Measurements from ENCODE around the gene KPNB1. TPM values are rescaled to one million over a fixed set of nuclear protein-coding genes. Genes with fewer than 3 reads are reported as not detected.

The KPNB1 gene
- total RNA-seq, 1 donor from 2014 or later: 160 TPM

DNA sequence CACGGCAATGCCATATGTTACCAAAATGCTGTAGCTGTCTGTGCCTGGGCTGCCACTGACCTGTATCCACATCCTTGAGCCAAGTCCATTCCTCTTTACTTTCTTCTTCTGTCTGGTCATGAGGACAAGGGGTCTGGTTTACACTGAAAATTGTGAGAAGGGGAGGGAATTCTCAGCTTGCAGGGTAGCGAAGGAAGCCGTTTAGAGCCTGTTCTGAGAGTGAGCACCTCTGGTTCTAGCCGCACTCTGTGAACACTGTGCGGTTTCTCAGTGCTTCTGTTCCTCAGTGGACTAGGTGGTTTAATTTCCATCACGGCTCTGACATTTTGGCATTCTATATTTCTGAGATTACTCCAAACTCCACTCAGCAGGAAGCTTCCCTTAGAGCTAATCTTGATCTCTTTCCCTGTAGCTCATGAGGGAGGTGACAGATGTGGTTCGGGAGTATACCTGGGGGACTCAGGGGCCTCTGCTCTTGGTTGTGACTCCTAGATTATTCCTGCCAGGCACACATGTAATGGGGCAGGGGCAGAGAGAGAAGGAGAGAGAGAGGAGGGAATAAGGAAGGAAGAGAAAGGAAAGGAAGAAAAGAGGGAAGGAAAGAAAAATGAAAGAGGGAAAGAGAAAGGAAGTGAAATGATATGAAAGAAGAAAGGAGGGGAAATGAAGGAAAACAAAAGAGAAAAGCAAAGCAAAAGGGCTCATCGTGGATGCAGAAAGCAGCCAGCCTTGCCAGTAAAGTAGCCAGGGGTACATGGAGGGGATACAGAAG is 69.1 kb downstream of the KPNB1 start:
- no peak for DNase-seq
- no peak for ATAC-seq (ENCODE audit: poor library complexity)
- intact Hi-C loops (cut with DNase I): no loop called here

DNA sequence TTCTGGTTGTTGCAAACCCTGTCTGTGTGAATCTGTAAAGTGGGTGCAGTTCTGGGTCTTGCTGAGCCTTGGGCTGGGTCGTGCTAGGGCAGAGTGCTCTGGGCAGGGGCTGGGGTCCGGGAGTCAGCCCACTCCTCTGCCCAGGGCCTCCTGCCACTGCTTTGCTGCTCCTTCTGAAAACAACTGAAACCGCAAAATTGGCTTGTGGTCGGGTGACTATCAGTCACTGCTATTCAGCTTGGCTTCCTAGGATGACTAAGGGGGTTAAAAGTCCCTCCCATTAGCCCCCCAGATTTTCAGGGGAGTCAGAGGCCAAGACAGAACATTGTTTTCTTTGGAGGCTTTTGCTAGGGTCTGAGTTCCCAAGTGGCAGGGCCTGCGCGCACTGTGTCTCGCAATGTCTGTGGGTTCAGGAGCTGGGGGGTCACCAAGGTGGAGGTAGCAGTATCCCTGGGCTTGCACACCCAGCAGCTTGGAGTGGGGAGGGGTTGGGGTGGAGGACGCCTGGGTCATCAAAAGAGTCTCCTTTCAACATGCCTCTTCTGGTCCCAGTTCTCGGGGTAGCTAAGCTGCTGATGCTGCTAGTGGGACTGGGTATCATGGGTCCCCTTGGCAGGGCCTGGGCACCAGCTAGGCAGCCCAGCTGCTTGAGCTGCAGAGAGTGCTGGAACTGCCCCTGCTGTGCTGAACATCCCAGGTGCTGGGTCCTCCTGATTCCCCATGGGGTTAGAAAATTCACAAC is 69.9 kb downstream of the KPNB1 start:
- intact Hi-C loops (cut with DNase I): no loop called here
- ATAC-seq (ENCODE audit: poor library complexity) (no peak), DNase-seq (no peak)

DNA sequence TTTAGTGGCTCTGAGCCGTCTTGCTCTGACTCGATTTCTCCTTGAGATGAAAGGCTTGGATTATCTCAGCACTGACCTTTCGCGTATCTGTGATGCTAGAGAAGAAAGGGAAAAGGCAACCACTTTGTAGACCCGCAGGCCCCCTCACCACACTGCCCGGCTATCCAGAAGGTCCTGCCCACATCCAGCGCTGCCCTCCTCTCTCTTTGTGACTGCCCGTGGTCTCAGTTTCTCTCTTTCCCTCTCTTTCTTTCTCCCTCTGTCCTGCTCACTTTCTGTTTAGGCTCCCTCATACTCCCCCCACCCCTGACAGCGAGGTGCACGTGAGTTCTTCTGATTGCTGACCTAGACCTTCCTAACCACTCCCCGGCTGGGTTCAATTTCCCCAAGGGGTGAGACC is 70.5 kb downstream of the KPNB1 start:
- ATAC-seq (ENCODE audit: poor library complexity) (no peak), DNase-seq (no peak)
- intact Hi-C loops (cut with DNase I): no loop called here

DNA sequence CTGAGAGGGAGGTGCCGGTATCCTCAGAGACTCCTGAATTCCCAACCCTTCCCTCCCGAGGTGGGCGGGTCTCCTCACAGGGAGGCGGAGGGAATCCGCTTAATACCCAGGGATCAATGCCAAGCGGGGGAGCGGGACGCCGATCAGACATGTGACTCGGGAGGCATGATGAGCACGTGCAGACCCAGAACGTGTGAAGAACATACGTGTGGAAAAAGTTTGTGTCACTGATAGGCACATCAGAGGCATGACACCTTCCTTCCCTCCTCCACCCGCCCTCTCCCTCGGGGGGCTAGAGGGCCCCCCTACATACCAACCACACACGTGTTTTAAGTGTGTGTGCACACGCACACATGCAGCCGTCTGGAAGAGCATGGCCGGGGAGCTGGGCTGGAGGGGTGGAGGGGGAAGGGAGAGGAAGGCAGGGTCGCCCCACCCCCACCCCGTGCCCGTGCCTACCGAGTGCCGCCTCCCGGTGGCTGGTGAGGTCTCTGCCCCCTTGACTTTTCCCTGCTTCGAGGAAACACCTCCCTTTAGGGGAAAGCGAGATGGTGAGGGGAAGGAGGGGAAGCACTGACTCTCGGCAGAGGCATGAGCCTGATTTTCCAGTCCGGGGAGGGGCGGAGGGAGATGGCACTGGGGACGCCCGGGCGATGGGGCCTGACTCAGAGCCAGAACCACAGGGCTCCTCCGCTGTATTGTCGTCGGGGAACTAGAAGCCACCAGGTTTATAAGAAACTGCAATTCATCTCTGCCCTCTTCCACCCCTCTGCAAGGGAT is 71.2 kb downstream of the KPNB1 start:
- intact Hi-C loops (cut with DNase I): no loop called here
- ATAC-seq (ENCODE audit: poor library complexity) (no peak), DNase-seq (no peak)

DNA sequence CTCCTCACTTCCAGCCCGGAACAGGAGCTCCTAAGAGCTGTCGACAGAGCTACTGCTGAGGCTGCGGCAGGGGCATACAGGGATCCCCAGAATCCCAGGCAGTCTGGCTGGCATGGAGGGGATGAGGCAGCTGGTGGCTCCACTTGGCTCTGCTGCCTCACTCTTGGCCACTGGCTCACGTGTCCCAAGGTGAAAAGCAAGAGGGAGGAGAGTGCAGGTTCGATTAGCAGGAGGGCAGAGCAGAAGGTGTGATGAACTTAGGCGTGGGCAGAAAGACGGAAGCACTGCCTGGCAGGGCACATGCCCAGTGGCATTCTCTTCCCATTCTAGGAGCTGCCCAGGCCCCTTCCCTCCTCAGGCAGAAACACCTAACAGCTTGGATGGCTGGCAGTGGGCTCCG is 72.0 kb downstream of the KPNB1 start:
- intact Hi-C loops (cut with DNase I): no loop called here
- ATAC-seq (ENCODE audit: poor library complexity): no peak
- no peak for DNase-seq

DNA sequence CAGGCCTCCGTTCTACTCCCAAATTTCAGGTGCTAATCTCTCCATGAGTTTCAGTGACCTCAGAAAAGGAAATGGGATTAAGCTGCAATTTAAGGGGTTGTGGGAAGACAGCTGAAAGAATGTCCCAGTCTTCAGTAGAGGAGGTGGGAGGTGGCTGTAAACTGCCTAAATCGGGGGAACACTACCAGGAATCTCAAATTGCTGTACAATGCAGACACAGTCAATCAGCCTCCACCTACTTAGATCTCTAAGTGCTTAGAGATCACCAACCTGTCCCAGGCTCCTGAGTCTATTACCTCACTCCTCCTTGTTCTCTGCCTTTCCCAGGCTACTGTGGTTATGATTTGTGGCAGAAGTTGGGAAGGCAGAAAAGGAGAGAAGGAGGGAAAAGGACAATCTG is 75.0 kb downstream of the KPNB1 start:
- intact Hi-C loops (cut with DNase I): no loop called here
- no peak for ATAC-seq (ENCODE audit: poor library complexity)
- DNase-seq: no peak

DNA sequence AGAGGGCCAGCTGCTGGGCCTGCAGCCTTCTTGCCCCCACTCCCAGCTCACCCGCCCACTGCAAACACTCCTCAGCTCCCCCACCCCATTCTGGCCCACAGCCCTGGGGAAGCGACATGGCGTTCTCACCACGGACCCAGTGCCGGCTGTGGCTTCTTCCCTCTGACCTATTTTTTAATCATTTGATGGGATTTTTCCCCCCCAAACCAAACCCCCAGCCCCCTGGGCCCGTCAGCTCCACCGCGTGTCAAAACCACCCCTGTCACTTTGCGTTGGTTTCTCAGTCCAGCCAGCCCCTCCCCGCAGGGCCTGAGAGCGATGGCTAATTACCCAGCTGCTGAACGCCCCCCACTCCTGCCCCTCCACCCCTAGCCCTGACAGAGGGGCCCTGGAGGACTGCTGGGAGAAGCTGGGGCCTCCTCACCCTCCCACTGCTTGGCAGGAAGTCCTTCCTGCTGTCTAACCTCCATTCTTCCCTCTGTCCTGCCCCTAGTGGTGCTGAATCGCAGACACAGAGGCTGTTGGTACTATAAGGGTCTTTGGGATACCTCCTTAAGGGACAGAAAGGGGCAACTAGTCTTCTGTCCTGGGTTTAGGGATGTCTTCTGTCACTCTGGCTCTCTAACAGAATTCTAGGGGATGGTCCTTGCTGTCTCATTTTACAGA is 75.9 kb downstream of the KPNB1 start:
- ATAC-seq (ENCODE audit: poor library complexity) (no peak), DNase-seq (peak; percentile 8)
- intact Hi-C loops (cut with DNase I): no loop called here

DNA sequence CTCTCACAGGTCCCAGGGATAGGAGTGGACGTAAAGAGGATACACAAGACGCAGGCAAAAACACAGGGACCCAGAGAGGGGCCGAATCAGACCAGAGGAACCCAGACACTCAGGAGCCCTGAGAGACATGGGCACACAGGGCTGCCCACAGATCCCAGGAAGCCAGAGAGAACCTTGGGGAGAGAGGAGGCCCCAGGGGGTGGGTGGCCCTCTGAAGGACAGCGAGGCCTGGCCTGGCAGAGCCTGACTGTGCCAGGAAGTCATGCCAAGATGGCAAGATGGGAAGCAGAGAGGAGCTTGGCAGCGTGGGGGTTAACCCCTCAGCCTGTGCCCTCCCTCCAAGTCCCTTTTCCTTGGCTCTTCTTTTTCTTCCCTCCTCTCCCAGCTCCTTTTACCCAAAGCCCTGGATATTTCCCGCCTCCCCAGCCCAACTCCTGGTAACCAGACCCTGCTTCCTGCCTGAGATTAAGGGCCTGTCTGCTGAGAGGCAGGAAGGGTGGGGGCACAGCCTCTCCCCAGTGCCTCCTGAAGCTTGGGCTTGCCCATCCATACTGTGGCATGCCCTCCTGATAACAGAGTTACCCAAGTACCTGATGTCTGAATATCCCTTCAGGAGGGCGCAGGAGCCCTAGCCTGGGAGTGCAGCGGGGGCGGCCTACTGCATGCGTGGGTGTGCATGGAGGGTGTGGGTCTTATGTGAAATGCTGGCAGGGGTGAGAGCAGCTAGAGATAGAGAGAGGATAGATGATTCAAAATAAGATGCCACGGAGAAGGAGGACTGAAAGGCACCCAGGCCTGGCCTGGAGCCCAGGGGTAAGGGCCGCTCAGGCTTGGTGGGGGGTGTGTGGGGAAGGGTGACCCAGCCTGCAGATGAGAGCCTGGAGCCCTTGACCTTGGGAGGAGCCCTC is 77.3 kb downstream of the KPNB1 start:
- ATAC-seq (ENCODE audit: poor library complexity): no peak
- DNase-seq: no peak
- intact Hi-C loops (cut with DNase I): no loop called here

DNA sequence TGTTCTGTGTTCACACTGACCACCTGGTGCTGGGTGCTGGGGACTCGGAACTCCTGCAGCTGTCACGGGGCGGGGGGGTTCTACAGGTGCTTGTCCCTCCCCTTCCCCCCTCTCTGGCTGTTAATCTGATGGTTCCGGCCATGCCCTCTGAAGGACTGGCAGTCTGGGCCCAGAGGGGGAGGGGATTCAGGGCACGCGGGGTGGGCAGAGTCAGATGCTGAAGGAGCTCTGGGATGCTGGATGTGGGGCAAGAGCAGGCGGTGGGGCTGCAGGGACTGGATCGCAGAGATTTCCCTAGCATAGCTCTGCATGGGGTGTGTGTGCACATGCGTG is 78.0 kb downstream of the KPNB1 start:
- no peak for ATAC-seq (ENCODE audit: poor library complexity)
- intact Hi-C loops (cut with DNase I): no loop called here
- DNase-seq: no peak

DNA sequence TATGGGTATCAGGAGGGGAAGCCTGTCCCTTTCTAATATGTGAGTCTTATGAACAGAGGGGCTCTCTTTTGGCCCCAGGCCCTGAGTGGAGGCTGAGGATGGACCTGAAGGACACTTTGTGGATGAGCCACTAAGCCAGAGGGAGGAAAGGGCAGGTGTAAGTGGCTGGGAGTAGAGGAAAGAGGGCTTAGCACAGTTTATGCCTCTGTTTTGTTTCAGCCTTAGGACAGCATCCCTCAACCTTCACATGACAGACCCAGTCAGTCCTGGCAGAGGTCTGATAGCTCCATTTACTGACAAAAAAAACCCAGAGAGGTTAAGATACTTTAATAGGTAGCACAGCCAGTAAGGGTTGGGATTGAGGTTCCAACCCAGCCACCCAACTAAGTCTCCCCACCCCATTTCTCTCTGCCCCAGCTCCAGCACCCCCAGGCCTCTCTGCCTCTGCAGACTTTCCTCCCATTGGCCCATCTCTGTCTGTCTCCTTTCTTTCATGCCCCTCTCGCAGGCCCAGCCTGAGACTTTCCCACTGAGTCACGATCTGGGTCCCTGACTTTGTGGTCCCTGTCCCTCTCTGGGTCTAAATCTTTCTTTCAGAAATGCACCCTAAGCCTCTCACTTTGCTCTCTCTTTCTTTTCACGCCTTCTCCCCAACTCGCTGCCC is 78.6 kb downstream of the KPNB1 start:
- intact Hi-C loops (cut with DNase I): no loop called here
- ATAC-seq (ENCODE audit: poor library complexity): no peak
- no peak for DNase-seq

DNA sequence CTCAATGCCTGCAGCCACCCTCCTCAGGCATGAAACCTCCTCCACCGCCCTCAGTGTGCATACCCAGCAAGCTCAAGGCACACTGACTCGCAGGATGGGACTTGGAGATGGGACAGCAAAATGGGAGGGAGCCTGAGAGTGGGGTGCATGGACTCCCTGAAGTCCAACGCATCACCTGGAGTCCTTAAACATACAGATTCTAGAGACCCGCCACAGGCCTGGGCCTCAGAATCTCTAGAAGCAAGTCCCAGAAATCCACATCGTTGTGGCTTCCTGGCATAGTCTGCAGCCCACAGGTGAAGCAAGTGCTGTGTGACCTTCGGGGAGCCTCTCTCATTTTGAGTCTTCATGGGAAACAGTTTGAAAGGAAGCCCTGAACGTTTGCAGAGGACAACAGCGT is 79.8 kb downstream of the KPNB1 start:
- DNase-seq (no peak), ATAC-seq (ENCODE audit: poor library complexity) (no peak)
- intact Hi-C loops (cut with DNase I): no loop called here

DNA sequence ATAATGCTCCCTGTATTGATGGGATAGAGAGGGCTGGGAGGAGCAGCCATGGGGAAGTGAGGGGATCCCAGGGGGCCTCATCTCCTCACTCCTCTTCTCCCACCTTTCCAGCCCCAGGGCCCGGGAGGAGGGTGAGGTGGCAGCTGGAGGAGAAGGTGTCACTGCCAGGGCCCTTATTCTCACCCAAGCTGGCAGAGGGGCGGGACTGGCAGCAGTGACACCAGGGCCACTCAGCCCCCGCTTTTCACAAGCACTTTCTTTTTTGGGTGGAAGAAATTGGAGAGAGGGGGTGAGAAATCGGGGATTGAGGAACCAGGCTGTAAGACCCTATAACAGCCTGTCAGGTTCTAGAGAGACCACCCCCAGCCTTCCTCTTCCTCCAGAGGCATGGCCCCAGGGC is 81.0 kb downstream of the KPNB1 start:
- no peak for ATAC-seq (ENCODE audit: poor library complexity)
- intact Hi-C loops (cut with DNase I): no loop called here
- no peak for DNase-seq

DNA sequence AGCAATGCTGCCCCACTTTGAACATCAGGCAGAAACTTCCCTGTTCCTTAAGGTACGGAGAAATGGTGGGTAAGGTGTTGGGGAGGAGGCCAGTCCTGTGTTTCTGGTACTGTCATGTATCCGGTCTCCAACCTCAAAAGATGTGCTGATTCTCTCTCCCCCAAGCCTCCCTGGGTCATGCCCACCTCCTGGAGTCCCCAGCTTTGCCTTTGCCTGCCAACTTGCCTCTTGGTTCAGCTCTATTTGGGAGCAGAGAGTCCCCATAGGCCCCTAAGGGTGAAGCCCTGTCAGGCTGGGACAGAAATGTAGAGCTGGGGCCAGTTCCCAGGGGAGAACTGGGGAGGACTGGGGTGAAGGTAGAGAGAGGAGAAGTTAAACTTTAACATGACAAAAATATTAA is 81.7 kb downstream of the KPNB1 start:
- intact Hi-C loops (cut with DNase I): no loop called here
- DNase-seq (no peak), ATAC-seq (ENCODE audit: poor library complexity) (no peak)

DNA sequence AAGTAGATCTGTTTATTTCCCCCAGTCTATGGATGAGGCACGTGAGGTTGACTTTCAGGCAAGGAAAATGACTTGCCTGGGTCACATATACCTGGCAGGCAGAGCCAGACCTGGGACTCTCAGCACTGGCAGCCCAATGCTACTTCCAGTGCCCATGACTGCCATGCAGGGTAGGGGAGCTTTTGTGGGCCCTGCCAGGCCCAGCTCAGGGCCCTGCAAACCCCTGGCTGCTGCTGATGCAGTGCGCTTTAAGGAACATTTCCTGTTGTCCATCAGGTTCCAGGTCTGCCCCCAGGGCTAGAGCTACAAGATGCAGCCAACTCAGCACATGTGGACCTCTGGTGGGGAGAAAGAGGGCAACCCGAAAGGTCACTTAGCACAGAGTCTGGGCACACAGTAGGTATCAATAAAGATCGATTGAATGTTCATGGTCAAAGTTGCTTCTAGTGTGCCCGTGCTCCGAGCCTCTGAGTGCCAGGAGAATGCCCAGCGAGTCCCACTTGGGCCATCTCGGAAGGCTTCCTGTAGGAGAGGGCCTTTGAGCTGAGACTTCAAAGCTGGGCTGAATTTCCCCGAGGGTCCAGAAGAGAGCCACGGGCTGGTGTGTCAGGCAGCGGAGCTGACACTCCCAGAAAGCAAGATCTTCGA is 82.8 kb downstream of the KPNB1 start:
- intact Hi-C loops (cut with DNase I): no loop called here
- DNase-seq: no peak
- ATAC-seq (ENCODE audit: poor library complexity): no peak

DNA sequence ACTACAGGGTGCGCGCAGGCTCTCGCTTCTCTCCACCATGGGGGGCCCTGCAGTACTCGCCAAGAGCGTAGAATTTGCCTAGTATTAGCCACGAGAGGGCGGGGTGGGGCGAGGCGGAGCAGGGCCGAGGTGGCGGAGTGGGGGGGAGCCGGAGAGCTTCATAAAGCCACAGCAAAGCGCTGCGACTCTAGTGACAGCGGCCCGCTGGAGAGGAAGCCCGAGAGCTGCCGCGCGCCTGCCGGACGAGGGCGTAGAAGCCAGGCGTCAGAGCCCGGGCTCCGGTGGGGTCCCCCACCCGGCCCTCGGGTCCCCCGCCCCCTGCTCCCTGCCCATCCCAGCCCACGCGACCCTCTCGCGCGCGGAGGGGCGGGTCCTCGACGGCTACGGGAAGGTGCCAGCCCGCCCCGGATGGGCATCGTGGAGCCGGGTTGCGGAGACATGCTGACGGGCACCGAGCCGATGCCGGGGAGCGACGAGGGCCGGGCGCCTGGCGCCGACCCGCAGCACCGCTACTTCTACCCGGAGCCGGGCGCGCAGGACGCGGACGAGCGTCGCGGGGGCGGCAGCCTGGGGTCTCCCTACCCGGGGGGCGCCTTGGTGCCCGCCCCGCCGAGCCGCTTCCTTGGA is 83.4 kb downstream of the KPNB1 start, which contains the start of gene TBX21:
TSS of gene TBX21 (plus strand) at position 190 of the 627 bp plus-strand sequence. CDS start at position 409, 219 bp downstream.
- intact Hi-C loops (cut with DNase I): no loop called here
- peak; percentile 84 for ATAC-seq (ENCODE audit: poor library complexity)
- DNase-seq: peak; percentile 78

DNA sequence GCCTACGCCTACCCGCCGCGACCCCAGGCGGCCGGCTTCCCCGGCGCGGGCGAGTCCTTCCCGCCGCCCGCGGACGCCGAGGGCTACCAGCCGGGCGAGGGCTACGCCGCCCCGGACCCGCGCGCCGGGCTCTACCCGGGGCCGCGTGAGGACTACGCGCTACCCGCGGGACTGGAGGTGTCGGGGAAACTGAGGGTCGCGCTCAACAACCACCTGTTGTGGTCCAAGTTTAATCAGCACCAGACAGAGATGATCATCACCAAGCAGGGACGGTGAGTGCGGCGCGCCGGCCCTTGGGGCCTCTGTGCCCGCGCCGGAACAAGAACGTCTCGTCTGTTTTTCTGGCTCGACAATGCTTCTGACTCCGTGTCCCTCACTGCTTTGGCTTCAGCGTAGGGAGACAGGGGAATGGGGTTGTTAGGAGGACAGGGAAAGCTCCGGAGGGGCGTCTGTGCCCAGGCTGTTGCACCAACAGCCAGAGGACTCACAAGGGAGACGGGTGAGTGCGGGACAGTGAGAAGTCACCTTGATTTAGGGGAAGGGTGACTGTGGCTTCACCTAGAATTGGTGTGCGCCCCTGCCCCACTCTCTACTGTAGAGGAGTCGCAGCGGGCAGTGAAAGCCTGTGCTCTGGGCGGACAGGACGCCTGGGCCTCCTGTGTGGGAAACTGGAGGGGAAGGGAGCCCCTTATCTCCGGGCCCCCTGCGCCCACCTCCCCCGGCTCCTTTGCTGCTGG is 84.1 kb downstream of the KPNB1 start:
- intact Hi-C loops (cut with DNase I): no loop called here
- DNase-seq (no peak), ATAC-seq (ENCODE audit: poor library complexity) (peak; percentile 11)

Data from Right ventricle myocardium superior (tissue), 1 donor.